Immature natural killer cell (primary cell): ENCODE measurements around the gene NOL9. TPM values are rescaled to one million over a fixed set of nuclear protein-coding genes. Genes with fewer than 3 reads are reported as not detected.

ENCODE experiments used
- DNase-seq, 3 donors: peaks; one replicate each; pipeline ENCODE4 v3.0.0; 2022; ENCODE audit warnings: mixed read lengths in 1 of 3
- H3K27ac Mint-ChIP-seq, 6 donors: one replicate each; pipeline ENCODE4 v1.8.0; 2020; ENCODE audit warnings: mixed read lengths in 6 of 6, mild to moderate bottlenecking in 5 of 6, inconsistent platforms in 4 of 6, moderate library complexity in 3 of 6
- H3K27me3 Mint-ChIP-seq, 3 donors: one replicate each; pipeline ENCODE4 v1.8.0; 2020 to 2021; ENCODE audit warnings: low read depth in 3 of 3, mild to moderate bottlenecking in 3 of 3, mixed read lengths in 3 of 3, moderate library complexity in 3 of 3, inconsistent platforms in 1 of 3
- H3K36me3 Mint-ChIP-seq, 3 donors: one replicate each; pipeline ENCODE4 v1.8.0; 2020; ENCODE audit warnings: mixed read lengths in 3 of 3, inconsistent platforms in 2 of 3, mild to moderate bottlenecking in 2 of 3
- H3K4me1 Mint-ChIP-seq, 2 donors: one replicate each; pipeline ENCODE4 v1.8.0; 2020; ENCODE audit warnings: inconsistent platforms in 2 of 2, mild to moderate bottlenecking in 2 of 2, mixed read lengths in 2 of 2, moderate library complexity in 1 of 2
- H3K4me3 Mint-ChIP-seq, 5 donors: one replicate each; pipeline ENCODE4 v1.8.0; 2020; ENCODE audit warnings: mild to moderate bottlenecking in 5 of 5, mixed read lengths in 5 of 5, inconsistent platforms in 3 of 5, moderate library complexity in 3 of 5
- H3K9me3 Mint-ChIP-seq, 6 donors: one replicate each; pipeline ENCODE4 v1.8.0; 2020; ENCODE audit warnings: mild to moderate bottlenecking in 6 of 6, mixed read lengths in 6 of 6, inconsistent platforms in 4 of 6, moderate library complexity in 3 of 6
- polyA plus RNA-seq, 3 donors: library from polyadenylated mRNA; unstranded; fragments of 300-500 nt; fragmentation: Illumina TruSeq; gene quantifications; one replicate each; pipeline ENCODE4 v1.2.3, GENCODE V29; 2021

NOL9 gene
- polyA plus RNA-seq, 3 donors from 2014 or later: 4.3 to 18.2 (median 8.4) TPM

DNA sequence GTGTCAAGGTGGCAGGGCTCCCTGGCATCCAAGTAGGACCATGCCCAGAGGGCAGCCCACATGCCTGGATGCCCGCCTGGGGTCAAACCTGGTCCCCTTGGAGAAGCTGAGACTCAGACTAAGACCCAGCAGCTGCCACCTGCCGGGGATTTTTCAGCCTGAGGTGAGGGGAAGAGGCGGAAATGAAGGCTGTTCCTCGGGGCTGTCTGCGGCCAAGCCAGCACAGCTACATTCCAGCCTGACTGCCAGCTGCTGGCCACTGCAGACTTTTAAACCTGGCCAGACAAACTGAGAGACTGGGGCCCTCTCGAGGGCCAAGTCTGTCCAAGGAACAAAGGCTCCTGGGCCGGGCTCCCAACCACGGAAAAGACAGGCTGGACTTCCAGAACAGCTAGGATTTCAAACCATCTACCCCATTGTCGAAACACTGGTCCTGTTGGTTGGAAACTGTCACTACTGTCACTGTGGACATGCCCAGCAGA is 41.0 kb downstream of the NOL9 start:
- Mint-ChIP-seq H3K4me1 (no peaks in the 10 kb centered on the region), H3K36me3 (no peaks in the 10 kb centered on the region), H3K4me3 (no peak overlapping the region), H3K27ac (no peak overlapping the region), H3K27me3 (peaks cover 0 to 1% (median 0%) of the 10 kb centered on the region in 3 donors), H3K9me3 (no peaks in the 10 kb centered on the region)
- no peak for DNase-seq

DNA sequence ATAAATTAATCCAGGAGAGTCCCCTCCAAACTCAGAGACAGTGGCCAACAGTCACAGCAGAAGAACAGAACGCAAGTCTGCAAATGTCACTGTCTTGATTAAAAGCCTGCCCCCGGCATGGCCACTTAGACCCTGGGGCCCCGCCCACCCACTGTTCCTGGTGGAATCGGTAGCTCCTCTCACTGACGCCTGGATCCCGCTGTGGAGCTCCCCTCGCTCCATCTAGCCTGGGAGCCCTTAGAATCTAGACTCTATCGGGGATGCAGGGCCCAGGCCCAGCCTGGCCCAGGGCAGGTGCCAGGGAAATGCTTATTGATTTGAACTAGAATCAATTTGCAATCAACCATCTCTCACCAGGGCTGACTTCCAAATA is 41.4 kb downstream of the NOL9 start:
- no peaks in the 10 kb centered on the region for H3K4me1 Mint-ChIP-seq
- H3K4me3 Mint-ChIP-seq: no peak overlapping the region
- H3K27ac Mint-ChIP-seq: no peak overlapping the region
- no peaks in the 10 kb centered on the region for H3K36me3 Mint-ChIP-seq
- no peak for DNase-seq
- H3K27me3 Mint-ChIP-seq: peaks cover 0 to 1% (median 0%) of the 10 kb centered on the region in 3 donors
- no peaks in the 10 kb centered on the region for H3K9me3 Mint-ChIP-seq

- no peak for DNase-seq
- Mint-ChIP-seq H3K27ac (no peak overlapping the region), H3K4me1 (no peaks in the 10 kb centered on the region), H3K36me3 (no peaks in the 10 kb centered on the region), H3K27me3 (peaks cover 0 to 1% (median 0%) of the 10 kb centered on the region in 3 donors), H3K4me3 (no peak overlapping the region), H3K9me3 (no peaks in the 10 kb centered on the region)
These were observed 41.9 kb downstream of the NOL9 start for GRCh38 chr1:6512245-6512907.

DNA sequence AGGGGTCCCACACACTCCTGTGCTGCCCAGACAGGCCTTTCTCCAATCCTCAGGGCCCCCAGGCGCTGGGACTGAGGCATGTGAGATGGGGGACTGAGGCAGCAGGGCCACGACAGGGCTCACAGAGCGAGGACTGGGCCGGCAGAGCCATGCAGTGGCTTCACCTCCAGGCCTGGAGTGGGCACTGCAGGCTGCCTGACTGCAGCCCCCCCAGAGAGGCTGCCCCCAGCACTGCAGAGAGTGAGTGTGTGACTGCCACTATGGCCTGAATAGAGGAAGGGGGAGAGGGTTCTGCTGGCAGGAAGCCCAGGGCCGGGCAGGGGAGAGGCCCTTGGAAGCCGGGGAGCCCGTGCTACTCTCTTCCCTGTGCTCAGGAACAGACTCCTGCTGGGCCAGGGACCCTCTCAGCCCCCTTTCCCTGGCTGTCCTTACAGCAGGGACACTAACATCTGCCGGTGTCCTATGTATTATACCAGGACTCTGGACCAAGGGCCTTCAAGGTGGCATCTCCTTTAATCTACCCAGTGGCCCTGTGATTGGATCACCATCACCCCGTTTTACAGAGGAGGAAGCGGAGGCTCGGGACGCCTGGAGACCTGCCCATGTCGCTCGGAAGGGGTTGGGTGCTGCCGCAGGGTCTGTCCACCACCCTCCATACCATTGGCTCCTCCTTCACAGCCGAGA is 42.6 kb downstream of the NOL9 start:
- H3K9me3 Mint-ChIP-seq: no peaks in the 10 kb centered on the region
- H3K4me3 Mint-ChIP-seq: no peak overlapping the region
- H3K36me3 Mint-ChIP-seq: no peaks in the 10 kb centered on the region
- H3K27ac Mint-ChIP-seq: no peak overlapping the region
- no peaks in the 10 kb centered on the region for H3K4me1 Mint-ChIP-seq
- peaks cover 0 to 1% (median 0%) of the 10 kb centered on the region in 3 donors for H3K27me3 Mint-ChIP-seq
- DNase-seq: no peak

DNA sequence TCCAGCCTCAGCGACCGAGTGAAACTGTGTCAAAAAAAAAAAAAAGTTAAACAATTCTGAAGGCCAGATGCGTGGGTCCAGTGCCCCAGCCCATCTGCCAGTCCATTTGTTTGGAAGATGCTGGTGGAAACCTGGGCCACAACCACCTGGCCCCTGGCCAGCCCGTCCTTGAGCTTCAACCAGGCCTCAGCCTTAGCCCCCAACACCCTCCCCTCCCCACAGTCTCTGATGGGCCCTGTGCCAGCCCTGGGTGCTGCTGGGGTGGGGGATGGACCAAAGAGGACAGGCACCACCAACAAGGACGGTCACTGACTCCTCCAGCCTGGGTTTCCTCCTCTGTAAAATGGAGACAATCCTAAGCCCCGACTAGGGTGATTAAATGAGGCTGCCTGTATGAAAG is 43.3 kb downstream of the NOL9 start:
- Mint-ChIP-seq H3K36me3 (no peaks in the 10 kb centered on the region), H3K4me3 (no peak overlapping the region), H3K27me3 (peaks cover 0 to 1% (median 0%) of the 10 kb centered on the region in 3 donors), H3K27ac (no peak overlapping the region), H3K4me1 (no peaks in the 10 kb centered on the region), H3K9me3 (no peaks in the 10 kb centered on the region)
- DNase-seq: no peak

DNA sequence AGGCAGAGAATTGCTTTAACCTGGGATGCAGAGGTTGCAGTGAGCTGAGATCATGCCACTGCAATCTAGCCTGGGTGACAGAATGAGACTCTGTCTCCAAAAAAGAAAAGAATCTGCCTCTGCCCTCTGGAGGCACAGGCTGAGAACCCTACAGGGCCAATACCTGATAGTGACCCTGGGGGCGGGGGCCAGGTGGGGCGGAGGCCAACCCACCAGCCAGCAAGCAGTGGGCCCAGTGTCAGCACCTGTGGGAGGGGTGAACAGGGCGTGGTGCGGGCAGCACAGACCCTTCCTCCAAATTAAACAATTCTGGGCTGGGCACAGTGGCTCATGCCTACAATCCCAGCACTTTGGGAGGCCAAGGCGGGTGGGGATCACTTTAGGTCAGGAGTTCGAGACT is 43.8 kb downstream of the NOL9 start:
- no peak overlapping the region for H3K27ac Mint-ChIP-seq

GRCh38 chr1:6509919-6510291 is 44.4 kb downstream of the NOL9 start:
- H3K27me3 Mint-ChIP-seq: peaks cover 0 to 3% (median 1%) of the 10 kb centered on the region in 3 donors
- no peaks in the 10 kb centered on the region for H3K4me1 Mint-ChIP-seq
- no peak overlapping the region for H3K4me3 Mint-ChIP-seq
- DNase-seq: no peak
- no peak overlapping the region for H3K27ac Mint-ChIP-seq
- H3K9me3 Mint-ChIP-seq: no peaks in the 10 kb centered on the region
- no peaks in the 10 kb centered on the region for H3K36me3 Mint-ChIP-seq

More for the DNA sequence above, 43.8 kb downstream of the NOL9 start:
- DNase-seq: no peak
- Mint-ChIP-seq H3K4me3 (no peak overlapping the region), H3K36me3 (no peaks in the 10 kb centered on the region), H3K27me3 (peaks cover 0 to 1% (median 0%) of the 10 kb centered on the region in 3 donors), H3K9me3 (no peaks in the 10 kb centered on the region), H3K4me1 (no peaks in the 10 kb centered on the region)

- Mint-ChIP-seq H3K9me3 (no peaks in the 10 kb centered on the region), H3K4me1 (no peaks in the 10 kb centered on the region), H3K4me3 (no peak overlapping the region), H3K27me3 (peaks cover 0 to 3% (median 0%) of the 10 kb centered on the region in 3 donors), H3K36me3 (no peaks in the 10 kb centered on the region), H3K27ac (no peak overlapping the region)
- DNase-seq: no peak
These were observed 44.9 kb downstream of the NOL9 start for GRCh38 chr1:6509220-6509918.

DNA sequence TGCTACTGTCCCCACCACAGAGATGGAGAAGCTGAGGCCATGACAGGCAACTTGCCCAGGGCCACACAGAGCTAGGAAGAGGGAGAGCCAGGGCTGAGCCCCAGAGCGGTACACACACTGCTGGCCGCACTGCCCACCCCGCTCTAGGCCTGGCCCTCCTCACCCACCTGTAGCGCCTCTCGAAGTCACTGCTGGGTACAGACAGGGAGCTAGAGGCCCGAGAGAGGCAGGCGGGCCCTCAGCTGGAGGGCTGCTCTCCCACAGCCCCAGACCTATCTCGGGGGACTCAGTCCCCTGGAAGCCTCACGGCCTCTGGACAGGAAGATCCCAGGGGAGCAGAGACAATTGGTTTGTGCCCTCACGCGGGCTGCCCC is 45.5 kb downstream of the NOL9 start:
- Mint-ChIP-seq H3K27ac (no peak overlapping the region), H3K4me1 (no peaks in the 10 kb centered on the region), H3K27me3 (peaks cover 0 to 3% (median 0%) of the 10 kb centered on the region in 3 donors), H3K4me3 (no peak overlapping the region), H3K9me3 (no peaks in the 10 kb centered on the region), H3K36me3 (no peaks in the 10 kb centered on the region)
- no peak for DNase-seq

DNA sequence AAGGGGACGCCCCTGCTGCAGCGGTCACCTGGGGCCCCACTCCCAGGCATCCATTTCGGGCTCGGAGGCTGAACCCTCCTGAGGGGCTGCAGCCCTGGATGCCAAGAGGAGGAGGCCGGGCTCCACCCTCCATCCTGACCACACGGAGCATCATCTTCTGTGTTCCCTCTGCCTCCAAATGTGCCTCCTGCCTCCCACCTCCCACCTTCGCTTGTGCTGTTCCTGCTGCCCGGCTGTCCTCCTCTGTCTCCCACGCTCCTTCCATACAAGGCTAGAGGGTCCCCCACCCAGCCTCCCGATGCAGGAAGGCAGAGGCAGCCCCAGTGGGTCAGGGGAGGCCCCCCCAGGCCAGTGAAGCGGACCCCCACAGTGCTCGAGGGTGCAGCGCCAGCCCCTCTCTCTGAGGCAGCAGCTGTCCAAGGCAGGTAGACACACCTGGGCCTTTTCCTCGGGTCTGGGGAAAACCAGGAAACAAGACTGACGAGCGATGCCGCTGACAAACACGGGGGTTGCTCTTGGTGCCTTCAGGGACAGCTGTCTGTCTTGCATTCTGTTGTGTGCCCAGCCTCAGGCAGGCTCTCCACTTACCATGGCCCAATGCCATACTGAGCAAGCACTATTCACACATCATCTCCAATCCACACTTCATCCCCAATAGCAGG is 46.0 kb downstream of the NOL9 start:
- Mint-ChIP-seq H3K27ac (no peak overlapping the region), H3K36me3 (no peaks in the 10 kb centered on the region), H3K4me1 (no peaks in the 10 kb centered on the region), H3K9me3 (no peaks in the 10 kb centered on the region), H3K4me3 (no peak overlapping the region), H3K27me3 (peaks cover 0 to 3% (median 0%) of the 10 kb centered on the region in 3 donors)
- DNase-seq: no peak

GRCh38 chr1:6507461-6507911 is 46.8 kb downstream of the NOL9 start:
- no peak for DNase-seq
- H3K9me3 Mint-ChIP-seq: no peaks in the 10 kb centered on the region
- H3K4me3 Mint-ChIP-seq: no peak overlapping the region
- no peaks in the 10 kb centered on the region for H3K4me1 Mint-ChIP-seq
- H3K27ac Mint-ChIP-seq: no peak overlapping the region
- peaks cover 0 to 3% (median 0%) of the 10 kb centered on the region in 3 donors for H3K27me3 Mint-ChIP-seq
- no peaks in the 10 kb centered on the region for H3K36me3 Mint-ChIP-seq

- no peak overlapping the region for H3K4me3 Mint-ChIP-seq
- H3K36me3 Mint-ChIP-seq: no peaks in the 10 kb centered on the region
- no peak for DNase-seq
- H3K4me1 Mint-ChIP-seq: no peaks in the 10 kb centered on the region
- peak overlapping the region in 1 of 6 donors; percentile 87 for H3K27ac Mint-ChIP-seq
- H3K9me3 Mint-ChIP-seq: no peaks in the 10 kb centered on the region
- peaks cover 0 to 3% (median 0%) of the 10 kb centered on the region in 3 donors for H3K27me3 Mint-ChIP-seq
These were observed 47.3 kb downstream of the NOL9 start for GRCh38 chr1:6507037-6507428.

DNA sequence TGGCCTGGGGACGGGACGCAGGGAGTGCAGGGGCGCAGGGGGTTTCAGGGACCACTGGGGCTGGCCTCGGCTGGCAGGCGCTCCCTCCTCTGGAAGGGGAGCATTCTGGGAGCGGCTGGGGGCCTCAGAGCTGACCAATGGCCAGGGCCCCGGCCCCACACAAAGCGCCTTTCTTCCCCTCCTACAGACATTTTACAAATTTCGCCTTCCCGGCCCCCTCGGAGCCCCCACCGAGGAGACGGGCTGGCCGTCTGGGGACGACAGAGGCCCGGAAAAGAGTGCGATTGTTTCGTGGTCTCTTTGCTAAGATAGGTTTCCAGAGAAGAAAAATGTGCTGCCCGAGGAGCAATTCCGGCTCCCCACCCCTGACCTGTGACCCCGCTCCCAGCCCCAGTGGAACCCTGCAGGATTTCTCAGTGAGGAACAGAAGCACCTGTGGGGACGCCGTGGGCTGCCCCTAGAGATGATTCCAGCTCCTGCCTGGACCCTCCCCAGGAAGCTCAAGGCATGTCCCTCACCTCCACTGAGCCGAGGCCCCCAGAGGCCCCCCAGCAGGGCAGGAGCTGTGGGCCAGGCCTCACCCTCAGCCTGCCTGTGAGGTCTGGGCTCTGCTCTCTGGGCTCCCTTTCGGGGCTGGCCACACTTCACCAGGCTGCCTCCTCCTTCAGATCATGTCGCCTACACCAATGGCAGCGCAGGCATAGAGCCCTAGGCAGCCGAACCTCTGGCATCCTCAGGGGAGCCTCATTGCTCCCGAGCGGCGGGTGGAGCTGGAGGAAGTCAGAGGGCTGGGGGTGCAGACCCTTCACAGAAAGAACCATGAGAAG is 47.9 kb downstream of the NOL9 start:
- peaks cover 0 to 3% (median 0%) of the 10 kb centered on the region in 3 donors for H3K27me3 Mint-ChIP-seq
- H3K27ac Mint-ChIP-seq: peak overlapping the region in 1 of 6 donors; percentile 87
- H3K4me3 Mint-ChIP-seq: no peak overlapping the region

More for the DNA sequence above, 47.9 kb downstream of the NOL9 start:
- no peaks in the 10 kb centered on the region for H3K36me3 Mint-ChIP-seq
- no peak for DNase-seq
- H3K4me1 Mint-ChIP-seq: no peaks in the 10 kb centered on the region
- H3K9me3 Mint-ChIP-seq: no peaks in the 10 kb centered on the region
